ENCODE data around the gene PPP2R5C.
"Not testable (repeated sequence)": the region's sequence is repeated elsewhere in the genome, so short reads cannot be mapped to it uniquely, and the experiment has no call there.

PPP2R5C gene

DNA sequence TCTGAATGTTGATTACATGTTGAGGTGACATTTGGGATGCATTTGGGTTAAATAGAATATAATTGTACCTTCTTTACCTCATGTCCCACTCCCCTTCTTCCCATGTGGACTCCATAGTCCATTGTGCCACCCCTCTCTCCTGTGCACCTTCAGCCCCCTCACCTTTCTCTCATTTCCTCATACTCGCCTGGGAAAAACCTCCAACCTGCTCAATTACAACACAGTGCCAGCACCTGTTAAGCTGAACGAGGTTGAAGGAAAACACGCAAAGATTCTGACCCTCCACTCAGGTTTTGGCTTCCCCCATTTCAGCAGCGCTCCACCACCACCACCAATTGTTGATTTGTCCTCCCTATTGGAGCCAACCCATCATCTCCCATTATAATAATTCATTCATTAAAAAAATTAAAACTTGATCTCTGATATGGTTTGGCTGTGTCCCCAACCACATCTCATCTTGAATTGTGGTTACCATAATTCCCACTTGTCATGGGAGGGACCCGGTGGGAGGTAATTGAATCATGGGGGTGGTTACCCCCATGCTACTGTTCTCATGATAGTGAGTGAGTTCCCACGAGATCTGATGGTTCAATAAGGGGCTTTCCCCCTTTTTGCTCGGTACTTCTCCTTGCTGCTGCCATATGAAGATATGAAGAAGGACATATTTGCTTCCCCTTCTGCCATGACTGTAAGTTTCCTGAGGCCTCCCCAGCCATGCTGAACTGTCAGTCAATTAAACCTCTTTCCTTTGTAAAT, 33.7 kb upstream of the PPP2R5C start:
- no peak for DNase-seq

DNA sequence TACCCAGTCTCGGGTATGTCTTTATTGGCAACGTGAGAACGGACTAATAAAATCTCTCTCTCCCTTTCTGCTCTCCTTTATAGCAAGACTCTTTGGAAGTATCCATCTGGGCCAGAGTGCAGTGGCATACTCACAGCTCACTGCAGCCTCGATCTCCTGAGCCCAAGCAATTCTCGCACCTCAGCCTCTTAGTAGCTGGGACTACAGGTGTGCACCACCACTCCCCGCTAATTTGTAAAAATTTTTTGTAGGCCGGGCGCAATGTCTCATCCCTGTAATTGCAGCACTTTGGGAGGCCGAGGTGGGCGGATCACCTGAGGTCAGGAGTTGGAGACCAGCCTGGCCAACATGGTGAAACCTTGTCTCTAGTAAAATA, 33.2 kb upstream of the PPP2R5C start:
- no peak for DNase-seq

DNA sequence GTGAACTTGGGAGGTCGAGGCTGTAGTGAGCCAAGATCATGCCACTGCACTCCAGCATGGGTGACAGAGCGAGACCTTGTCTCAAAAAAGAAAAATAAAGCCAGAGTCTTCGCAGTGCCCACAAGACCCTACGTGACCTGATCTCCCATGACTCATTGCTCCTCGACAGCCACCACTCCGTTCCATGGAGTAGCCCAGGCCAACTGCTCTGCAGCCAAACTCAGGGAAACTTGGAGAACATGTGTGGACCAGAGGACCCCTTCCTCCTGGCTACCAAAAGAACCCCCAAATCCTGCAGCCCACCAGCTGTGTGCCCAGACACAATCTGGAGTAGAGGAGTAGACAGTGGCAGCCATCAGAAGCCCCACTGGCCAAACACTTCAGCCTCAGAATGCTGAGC, 32.1 kb upstream of the PPP2R5C start:
- DNase-seq, result no peak

DNA sequence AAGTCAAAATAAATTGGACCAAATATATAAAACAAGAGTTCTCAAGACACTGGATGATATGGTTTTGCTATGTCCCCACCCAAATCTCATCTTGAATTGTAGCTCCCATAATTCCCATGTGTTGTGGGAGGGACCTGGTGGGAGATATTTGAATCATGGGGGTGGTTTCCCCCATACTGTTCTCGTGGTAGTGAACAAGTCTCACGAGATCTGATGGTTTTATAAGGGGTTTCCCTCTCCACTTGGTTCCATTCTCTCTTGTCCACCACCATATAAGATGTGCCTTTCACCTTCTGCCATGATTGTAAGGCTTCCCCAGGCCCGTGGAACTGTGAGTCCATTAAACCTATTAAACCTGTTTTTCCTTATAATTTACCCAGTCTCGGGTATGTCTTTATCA, 31.4 kb upstream of the PPP2R5C start:
- DNase-seq, result not testable (repeated sequence)

DNA sequence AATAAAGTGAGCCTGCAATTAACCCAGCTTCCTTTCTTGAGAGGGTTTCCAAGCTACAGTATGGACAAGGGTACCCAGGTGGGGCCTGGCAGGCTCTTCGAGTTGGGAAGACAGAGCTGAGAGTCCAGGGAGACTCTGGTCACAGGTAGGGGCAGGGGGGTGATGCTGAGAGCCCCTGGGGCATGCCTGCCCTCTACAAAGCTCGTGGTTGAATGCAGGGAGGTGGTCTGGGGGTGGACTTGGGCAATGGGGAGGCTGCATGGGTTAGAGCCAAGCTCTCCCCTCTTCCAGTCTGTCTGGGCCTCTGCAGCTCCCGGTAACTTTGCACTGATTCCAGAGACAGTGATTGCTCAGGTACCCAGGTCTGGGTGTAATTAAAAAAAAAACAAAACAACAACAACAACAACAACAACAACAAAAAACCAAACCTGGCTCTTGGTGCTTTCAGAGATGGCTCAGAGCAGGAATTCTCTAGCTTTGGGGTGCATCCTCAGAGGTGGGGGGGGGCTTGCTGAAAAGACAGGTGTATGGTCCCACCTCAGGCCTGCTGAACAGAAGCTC, 30.8 kb upstream of the PPP2R5C start:
- no peak for DNase-seq

DNA sequence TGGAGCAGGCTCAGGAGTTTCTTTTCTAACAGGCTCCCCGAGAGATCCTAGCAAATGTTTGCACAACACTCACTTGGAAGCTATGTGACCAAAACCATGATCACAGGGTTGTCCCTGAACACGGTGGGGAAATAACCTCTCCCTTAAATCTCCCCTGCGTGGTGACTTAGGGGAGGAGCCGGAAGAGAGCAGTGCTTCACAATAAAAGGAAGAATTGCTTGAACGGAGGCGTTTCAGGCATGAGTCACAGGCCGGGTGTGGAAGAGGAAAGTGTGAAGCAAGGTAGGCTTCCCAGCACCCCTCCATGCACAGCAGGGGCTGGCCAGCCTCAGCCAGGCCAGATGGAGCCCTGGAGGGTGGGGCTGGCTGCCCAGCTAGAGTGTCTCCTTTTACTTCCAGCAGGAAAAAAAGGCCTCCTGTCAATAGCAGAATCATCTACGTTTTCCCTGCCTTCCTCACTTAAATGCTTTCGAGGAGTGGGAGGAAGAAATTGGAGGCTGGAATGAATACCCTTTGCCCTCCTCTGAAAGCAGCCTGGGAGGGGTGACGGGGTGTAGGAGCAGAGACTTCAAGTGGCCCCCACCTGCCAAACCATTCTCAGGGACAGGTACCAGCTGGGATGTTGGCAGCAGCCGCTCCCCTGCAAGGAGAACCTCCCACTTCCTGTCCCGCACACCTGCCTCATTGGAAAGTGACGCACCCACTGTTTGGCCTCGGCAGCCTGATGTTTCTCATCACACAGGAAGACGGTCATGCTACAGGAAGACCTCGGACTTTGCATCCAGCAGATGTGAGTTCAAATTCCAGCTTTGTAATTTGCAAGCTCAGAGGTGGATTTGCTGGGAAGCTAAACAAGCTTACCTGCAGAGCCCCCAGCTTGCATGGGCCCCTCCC, 30.1 kb upstream of the PPP2R5C start:
- peak; percentile 63 to 79 (median 73) for DNase-seq

DNA sequence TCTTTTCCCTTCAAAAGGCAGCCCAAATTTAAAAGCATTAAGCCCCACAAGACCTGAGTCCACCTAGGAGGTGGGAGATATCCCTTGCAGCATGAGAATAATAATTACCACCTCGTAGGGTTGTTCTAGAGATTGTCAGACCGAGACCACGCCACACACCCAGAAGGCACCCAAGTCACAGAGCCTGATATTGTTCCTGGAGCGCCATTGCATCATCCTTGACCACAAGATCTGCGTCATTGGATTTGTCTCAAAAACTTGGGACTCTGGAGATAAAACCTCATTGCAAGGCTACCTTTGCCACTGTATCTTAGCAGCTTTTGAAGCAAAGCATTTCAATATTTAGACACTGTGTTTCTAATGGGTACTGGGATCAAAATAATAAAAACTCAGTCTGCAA, 29.4 kb upstream of the PPP2R5C start:
- DNase-seq, result no peak

DNA sequence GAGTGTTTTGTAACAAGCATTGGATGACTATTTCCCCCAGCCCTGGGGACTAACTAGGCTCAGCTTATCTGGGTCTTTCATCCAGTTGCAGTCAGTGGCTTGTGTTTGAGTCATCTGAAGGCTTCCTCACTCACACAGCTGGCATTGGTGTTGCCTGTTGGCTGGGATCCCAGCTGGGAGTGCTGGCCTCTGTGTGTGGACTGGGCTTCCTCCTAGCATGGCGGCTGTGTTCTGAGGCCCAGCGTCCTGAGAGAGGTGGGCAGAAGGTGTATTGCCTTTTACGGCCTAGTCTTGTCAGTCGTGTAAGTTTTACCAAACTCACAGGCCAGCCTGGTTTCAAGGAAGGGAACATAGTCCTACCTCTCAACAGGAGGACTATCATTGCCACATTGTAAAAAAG, 28.3 kb upstream of the PPP2R5C start:
- no peak for DNase-seq

DNA sequence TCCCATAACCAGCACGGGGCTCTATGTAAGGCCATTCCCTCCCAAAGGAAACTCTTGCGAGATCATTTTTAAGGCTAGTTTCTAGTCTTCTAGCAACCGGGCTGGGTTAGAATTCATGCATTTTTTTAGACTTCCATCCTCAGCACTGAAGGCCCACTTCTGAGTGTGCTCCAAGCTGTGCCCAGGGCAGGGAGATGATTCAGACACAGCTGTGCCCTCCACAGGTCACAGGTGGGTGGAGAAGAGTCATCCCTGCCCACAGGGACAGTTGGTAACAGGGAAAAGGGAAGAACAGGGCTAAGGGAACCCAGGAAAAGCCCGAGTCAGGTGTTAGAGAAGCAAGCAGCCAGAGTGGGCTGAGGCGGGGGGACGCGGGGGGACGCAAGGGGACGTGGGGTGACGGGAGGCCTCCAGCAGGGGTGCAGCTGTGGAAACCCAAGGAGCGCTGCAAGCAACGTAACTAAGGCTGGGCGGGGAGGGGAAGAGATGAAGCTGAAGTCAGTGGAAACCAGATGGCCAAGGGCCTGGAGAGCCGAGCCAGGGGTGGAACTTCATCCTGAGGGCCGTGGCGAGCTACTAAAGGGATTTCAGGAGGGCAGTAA, 27.2 kb upstream of the PPP2R5C start:
- DNase-seq, result no peak

DNA sequence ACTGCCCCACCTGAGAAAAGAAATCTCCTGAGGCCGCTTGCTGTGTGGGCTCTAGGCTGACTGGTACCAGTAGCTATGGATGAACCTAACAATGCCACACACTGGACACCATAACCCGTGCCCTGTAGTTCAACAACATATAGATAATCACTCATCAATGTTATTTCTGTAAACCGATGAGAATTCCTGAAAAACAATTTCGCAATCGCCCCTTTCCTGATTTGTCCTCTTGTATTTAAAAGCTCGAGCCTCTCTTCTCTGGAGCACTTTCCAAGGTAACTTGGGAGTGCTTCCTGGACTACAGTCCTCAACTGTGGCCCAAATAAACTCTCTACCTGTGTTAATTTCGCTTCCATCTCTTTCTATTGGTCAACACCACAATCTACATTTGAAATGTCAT, 26.1 kb upstream of the PPP2R5C start:
- no peak for DNase-seq

DNA sequence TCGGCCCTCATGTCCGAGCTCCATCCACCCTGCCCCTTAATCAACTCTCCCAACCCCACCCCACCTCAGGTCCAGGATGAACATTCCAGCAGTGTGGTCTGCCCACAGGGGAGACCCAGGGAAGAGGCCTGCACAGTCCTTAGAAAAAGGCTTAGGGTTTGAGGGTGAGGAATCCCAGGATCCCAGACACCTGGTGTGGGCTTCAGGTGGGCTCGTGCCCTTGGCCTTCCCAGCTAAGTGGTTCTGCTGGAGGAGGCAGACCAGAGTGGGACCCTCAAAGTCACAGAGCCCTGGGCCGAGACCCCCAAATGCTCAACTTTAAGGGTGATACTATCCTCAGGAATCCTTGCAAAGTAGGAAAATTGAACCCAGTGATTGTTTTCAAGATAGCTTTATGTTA, 25.4 kb upstream of the PPP2R5C start:
- DNase-seq, result no peak

DNA sequence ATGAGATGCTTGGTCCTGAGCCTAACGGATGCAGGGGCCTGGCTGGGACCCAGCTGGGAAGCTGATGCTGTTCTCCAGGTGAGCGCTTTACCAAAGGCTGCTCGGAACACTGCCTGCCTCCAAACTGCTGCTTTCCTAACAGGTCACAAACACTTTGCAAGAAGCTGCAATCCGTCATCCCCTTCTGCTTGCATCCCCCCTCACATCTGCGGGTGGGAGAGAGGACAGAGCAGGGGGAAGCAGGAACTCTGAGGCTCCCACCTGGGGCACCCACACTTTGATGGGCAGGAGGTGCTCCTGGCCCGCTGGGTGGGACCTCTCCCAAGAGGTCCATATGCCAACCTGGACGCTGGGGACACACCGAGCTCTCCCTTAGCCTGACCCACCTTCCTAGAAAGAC, 24.9 kb upstream of the PPP2R5C start:
- no peak for DNase-seq

DNA sequence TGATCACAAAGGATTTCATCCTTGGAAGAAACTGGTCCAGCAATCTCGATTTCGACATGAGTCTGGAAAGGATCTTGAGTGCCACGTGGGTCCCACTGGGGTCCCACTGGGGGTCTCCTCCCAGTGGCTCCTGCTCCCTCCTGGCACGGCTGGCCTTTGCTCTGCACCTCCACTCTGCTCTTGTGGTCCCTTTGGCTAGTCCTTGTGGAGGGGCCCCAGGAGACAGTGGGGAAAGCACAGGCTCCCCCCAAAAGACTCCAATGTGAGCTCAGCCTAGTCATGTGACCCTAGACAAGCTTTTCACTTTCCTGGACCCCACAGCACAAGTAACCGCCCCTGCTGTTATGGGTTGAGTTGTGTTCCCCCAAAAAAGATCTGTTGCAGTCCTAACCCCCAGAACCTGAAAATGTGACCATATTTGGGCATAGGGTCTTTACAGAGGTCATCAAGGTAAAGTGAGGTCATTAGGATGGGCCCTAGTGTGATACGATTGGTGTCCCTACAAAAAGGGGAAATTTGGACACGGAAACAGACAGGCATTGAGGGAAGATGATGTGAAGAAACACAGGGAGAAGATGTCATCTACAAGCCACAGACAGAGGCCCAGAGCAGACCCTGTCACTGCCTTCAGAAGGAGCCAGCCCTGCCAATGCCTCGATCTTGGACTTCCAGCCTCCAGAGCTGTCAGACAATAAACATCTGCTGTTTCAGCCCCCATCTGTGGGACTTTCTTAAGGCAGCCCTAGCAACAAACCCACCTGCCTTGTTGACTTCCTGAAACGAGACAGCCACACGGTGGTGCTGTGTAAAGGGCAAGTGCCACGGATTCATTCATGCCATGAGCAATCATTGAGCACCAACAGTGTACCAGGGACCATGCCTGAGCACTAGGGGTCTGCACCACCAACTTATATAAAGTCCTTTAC, 23.8 kb upstream of the PPP2R5C start:
- peak in 2 of 6 experiments; percentile 9 for DNase-seq

DNA sequence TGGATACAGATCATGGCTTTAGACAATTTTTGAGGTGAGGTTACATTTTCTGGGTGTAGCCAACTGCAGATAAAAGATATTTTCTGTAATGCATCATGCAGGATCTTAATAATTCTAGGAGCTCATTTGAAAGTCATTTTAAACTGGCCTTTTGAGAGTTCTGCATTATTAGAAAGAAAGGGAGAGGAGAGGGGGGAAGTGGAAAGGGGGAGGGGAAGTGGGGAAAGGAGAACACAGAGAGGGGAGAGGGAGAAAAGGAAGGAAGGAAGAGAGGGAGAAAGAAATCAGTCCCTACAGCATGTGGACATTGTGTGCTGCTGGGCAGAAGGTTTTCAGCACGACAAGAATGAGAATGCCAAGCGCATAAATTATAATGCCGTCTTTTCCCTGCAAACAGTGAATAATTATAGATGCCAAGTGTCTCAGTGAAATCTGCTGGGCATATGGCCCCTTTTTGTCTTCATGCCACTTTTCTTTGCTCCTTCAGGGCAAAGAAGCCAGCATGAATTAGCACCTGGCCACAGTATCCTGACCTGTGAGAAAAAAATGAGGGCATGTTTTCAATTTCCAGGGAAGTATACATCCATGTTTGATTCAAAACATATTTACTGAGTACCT, 22.7 kb upstream of the PPP2R5C start:
- no peak for DNase-seq

DNA sequence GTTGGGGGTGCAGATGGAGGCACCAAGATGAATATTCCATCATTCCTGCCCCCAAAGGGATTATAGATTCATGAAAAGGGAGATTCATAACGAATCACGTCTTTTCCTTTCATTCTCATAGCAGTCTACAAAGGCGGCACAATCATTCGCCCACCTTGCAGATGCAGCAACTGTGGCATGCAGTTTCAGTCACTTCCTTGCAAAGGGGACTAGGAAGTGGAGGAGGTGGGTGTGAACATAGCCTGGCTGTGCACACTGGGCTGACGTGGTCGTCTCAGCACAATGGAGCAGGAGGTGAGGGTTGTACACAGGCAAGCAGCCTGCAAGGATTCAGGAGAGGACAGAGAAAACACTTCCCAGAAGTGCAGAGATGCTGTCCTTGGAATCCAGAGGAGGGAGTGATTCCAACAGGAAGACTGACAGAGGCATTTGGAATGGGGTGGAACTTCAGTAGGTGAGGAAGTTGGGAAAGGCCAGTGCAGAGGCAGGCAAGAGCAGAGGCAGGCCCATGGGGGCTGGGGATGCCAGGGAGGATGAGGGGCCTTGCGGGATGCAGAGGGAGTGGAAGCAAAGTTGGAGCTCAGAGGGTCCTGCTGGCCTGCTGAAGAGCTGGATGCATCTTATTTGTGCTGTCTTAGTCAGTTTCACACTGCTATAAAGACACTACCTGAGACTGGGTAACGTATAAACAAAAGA, 21.9 kb upstream of the PPP2R5C start:
- DNase-seq, result no peak

DNA sequence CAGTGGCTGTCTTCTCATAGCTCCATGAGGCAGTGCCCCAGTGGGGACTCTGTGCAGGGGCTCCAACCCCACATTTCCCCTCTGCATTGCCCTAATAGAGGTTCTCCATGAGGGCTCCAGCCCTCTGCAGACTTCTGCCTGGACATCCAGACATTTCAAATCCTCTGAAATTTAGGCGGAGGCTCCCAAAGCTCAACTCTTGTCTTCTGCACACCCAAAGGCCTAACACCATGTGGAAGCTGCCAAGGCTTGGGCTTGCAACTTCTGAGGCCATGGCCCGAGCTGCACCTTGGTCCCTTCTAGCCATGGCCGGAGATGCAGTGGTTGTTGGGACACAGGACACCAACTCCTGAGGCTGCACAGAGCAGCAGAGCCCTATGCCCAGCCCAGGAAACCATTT, 20.5 kb upstream of the PPP2R5C start:
- DNase-seq, result no peak

DNA sequence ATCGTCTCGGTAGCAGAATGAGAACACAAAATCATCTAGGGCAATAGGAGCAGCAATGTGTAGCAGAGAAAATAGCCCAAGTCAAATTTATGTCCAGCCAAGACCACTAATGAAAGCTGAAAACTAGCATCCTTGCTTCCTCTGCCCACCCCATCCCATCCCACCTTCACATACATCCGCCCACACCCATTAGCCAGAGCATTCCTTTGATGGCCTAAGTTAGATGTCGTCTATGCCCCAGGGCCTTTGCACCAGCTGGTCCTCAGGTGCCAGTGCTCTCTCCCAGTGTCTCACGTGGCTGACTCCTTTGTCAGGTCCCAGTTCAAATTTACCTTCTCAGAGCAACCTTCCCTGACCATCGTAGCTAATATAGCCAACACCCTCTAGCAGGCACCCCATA, 17.8 kb upstream of the PPP2R5C start:
- no peak for DNase-seq

DNA sequence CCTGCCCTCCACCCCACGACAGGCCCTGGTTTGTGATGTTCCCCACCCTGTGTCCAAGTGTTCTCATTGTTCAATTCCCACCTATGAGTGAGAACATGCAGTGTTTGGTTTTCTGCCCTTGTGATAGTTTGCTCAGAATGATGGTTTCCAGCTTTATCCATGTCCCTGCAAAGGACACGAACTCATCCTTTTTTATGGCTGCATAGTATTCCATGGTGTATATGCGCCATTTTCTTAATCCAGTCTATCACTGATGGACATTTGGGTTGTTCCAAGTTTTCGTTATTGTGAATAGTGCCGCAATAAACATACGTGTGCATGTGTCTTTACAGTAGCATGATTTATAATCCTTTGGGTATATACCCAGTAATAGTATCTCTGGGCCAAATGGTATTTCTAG, 17.1 kb upstream of the PPP2R5C start:
- not testable (repeated sequence) for DNase-seq

DNA sequence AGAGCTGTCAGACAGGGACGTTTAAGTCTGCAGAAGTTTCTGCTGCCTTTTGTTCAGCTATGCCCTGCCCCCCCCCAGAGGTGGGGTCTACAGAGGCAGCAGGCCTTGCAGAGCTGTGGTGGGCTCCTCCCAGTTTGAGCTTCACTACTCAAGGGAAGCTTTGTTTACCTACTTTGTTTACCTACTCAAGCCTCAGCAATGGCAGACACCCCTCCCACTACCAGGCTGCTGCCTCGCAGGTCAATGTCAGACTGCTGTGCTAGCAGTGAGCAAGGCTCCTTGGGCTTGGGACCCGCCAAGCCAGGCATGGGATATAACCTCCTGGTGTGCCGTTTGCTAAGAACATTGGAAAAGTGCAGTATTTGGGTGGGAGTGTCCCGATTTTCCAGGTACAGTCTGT, 11.8 kb upstream of the PPP2R5C start:
- not testable (repeated sequence) for DNase-seq

DNA sequence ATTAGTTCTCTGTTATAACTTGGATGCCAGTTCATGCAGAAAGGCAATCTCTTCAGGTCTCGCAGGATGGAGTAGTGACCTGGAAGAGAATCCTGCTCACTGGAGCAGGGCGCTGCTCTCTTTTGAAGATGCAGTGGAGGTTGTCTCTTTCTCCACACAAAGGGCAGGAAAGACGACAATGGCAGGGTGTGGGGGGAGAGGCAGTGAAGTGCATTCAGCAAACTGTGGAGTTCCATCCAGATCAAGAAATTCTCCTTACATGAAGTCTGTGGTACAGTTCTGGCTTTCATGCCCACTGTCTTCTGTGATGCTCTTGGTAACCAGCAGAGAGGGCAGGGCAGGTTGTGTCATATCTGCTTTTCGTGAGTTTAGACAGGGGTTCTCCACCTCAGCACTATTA, 6.6 kb upstream of the PPP2R5C start:
- no peak for DNase-seq

DNA sequence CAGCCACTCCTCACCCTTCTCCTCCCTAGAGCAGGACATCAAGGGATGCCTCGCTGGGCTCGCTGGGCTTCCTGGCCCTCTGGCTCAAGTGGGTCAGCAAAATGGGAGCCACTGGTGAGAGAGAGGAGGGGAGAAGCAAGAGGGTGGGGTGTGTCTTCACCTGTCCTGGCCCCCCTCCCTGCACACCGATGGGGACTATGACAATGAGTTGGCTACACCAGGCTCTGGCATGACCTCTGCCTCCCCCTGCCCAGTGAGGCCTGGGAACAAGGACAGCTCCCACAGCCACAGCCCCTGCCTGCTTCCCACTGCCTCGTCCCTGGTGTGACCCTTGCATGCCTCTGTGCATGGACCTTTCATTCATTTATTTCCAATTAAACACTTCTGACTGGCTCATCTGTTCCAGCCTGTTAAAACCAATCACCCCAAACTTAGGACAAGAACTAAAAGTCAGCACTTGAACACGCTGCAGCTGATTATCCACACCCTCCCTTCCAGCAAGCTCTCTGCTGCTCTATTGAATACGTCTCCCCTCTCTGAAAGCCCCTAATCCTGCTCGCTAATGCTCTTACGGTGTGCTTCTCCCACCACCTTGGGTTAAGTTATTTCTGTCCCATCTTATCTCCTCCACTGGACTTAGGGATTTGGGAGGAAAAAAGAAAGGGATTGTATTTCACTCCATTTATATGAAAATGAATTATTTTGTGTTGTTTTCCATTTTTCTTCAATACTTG, 5.8 kb upstream of the PPP2R5C start:
- DNase-seq, result no peak
